OCI-LY3 (cell line): ENCODE measurements around the gene SFRP5.

ENCODE experiments used
- H2AFZ ChIP-seq: fragments of 200-600, 300-600 bp; shearing (Covaris generic); 2 replicates; pipeline ENCODE4 v1.6.0; 2014; ENCODE audit warnings: antibody characterized with exemption, low read depth, low read length
- H3K27ac ChIP-seq: fragments of 200-600, 300-600 bp; sonication (generic); 2 replicates; pipeline ENCODE4 v1.5.1; 2014; ENCODE audit warnings: mild to moderate bottlenecking, low read length, moderate library complexity, mixed read lengths
- H3K27me3 ChIP-seq: fragments of 200-600, 300-600 bp; sonication (generic); 2 replicates; pipeline ENCODE4 v1.6.1; 2014; ENCODE audit warnings: low read depth, low read length, mixed read lengths
- H3K36me3 ChIP-seq: fragments of 200-600, 300-600 bp; sonication (generic); replicated peaks from 2 replicates; pipeline ENCODE3; 2014; ENCODE audit warnings: low read depth, low read length, mixed read lengths
- H3K4me1 ChIP-seq: fragments of 300-600, 200-600 bp; sonication (generic); 2 replicates; pipeline ENCODE4 v1.6.1; 2014; ENCODE audit warnings: low read length, mixed read lengths
- H3K4me2 ChIP-seq: fragments of 200-600, 300-600 bp; sonication (generic); 2 replicates; pipeline ENCODE4 v1.6.1; 2014; ENCODE audit warnings: low read length, mixed read lengths
- H3K4me3 ChIP-seq: fragments of 300-600, 200-600 bp; sonication (generic); 2 replicates; pipeline ENCODE4 v1.5.1; 2014; ENCODE audit warnings: antibody characterized with exemption, mild to moderate bottlenecking, low read length, moderate library complexity
- H3K79me2 ChIP-seq: fragments of 300-600, 200-600 bp; shearing (Covaris generic); 2 replicates; pipeline ENCODE4 v1.6.1; 2014; ENCODE audit warnings: mild to moderate bottlenecking, low read length, mixed read lengths
- H3K9ac ChIP-seq: fragments of 300-600, 200-600 bp; shearing (Covaris generic); 2 replicates; pipeline ENCODE4 v1.6.0; 2014; ENCODE audit warnings: mild to moderate bottlenecking, low read length, moderate library complexity
- H3K9me3 ChIP-seq: fragments of 200-600, 300-600 bp; shearing (Covaris generic); 2 replicates; pipeline ENCODE4 v1.6.1; 2014; ENCODE audit warnings: low read length, mixed read lengths; ENCODE audit not compliant: insufficient read depth
- H4K20me1 ChIP-seq: fragments of 200-600, 300-600 bp; sonication (generic); 2 replicates; pipeline ENCODE4 v1.6.1; 2016; ENCODE audit warnings: low read length, mixed read lengths; ENCODE audit not compliant: insufficient read depth
- EZH2phosphoT487 ChIP-seq: fragments of 200-600 bp; shearing (Covaris generic); IDR thresholded peaks from 2 replicates; pipeline ENCODE4 v1.6.1; 2018; ENCODE audit warnings: antibody characterized with exemption, mixed run types, low read depth
- TF ChIP-seq, protein P1 (sequence below): fragments of 200-600, 300-600 bp; sonication (generic); IDR thresholded peaks from 2 replicates; pipeline ENCODE4 v1.5.1; 2014; ENCODE audit warnings: antibody characterized with exemption, low read length, low read depth

Gene SFRP5

DNA sequence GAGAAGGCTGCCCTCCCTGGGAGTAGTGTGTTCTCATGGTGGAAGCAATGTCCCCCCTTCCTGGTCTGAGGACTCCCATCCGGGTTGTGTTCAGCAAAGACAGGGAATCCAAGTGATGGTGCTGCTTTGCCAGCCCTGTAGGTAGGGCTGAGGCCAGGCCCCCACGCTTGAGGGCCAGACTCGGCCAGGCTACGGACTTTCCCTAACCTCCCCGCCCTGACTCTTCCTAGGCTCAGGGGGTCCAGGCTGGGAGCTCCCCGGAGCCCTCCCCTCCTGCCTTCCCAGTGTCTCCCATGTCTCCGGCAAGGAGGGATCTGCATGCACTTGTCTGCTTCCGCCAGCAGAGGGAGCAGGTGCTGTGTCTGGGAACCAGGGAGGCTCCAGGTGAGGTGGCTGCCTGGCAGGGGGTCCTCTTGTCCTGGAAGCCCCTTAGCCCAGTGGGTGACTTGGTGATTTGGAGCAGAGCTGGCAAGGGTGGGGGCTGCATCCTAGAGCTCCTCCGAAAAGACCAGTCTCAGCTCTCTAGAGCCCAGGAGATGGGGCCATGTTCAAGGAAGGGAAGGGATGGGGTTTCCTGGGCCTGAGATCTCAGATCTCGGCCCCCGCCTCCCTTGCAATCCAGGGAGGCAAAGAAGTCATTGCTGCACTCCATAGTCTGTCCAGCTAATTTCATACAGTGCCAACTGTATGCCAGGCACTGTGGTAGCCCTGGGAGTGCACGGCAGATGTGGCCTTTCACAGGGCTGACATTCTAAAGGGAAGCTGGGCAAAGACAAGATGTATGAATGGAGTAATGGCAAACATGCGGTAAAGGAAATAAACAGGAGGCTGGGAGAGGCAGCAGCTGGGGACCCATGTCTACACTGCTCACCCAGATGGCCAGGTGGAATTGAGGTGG lies 20.3 kb upstream of the SFRP5 start:
- Histone ChIP-seq H3K9me3 (no peaks in the 10 kb centered on the region), H4K20me1 (no peaks in the 10 kb centered on the region), H3K4me3 (no peak overlapping the region), H3K4me2 (no peak overlapping the region), H3K27ac (no peak overlapping the region), H3K27me3 (no peaks in the 10 kb centered on the region), H3K9ac (no peak overlapping the region), H3K4me1 (no peaks in the 10 kb centered on the region), H3K79me2 (no peaks in the 10 kb centered on the region), H2AFZ (no peak overlapping the region), H3K36me3 (no peaks in the 10 kb centered on the region)
- TF ChIP-seq, protein P1, sequence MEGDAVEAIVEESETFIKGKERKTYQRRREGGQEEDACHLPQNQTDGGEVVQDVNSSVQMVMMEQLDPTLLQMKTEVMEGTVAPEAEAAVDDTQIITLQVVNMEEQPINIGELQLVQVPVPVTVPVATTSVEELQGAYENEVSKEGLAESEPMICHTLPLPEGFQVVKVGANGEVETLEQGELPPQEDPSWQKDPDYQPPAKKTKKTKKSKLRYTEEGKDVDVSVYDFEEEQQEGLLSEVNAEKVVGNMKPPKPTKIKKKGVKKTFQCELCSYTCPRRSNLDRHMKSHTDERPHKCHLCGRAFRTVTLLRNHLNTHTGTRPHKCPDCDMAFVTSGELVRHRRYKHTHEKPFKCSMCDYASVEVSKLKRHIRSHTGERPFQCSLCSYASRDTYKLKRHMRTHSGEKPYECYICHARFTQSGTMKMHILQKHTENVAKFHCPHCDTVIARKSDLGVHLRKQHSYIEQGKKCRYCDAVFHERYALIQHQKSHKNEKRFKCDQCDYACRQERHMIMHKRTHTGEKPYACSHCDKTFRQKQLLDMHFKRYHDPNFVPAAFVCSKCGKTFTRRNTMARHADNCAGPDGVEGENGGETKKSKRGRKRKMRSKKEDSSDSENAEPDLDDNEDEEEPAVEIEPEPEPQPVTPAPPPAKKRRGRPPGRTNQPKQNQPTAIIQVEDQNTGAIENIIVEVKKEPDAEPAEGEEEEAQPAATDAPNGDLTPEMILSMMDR: peak; percentile 72
- TF ChIP-seq EZH2phosphoT487: no peak

- H3K4me2 ChIP-seq: no peak overlapping the region
- no peak overlapping the region for H3K27ac ChIP-seq
- H3K4me1 ChIP-seq: no peaks in the 10 kb centered on the region
Measured at GRCh38 chr10:97789770-97790397, 18.1 kb upstream of the SFRP5 start.

GRCh38 chr10:97788552-97789442 lies 17.0 kb upstream of the SFRP5 start:
- Histone ChIP-seq H3K27me3 (no peaks in the 10 kb centered on the region), H3K4me3 (no peak overlapping the region), H3K9me3 (no peaks in the 10 kb centered on the region), H4K20me1 (no peaks in the 10 kb centered on the region), H3K4me2 (no peak overlapping the region), H3K79me2 (no peaks in the 10 kb centered on the region), H3K27ac (no peak overlapping the region), H3K36me3 (no peaks in the 10 kb centered on the region), H3K4me1 (no peaks in the 10 kb centered on the region), H3K9ac (no peak overlapping the region), H2AFZ (no peak overlapping the region)
- TF ChIP-seq, protein P1: no peak
- no peak for TF ChIP-seq EZH2phosphoT487

More at GRCh38 chr10:97789770-97790397, 18.1 kb upstream of the SFRP5 start:
- H3K9ac ChIP-seq: no peak overlapping the region
- H3K9me3 ChIP-seq: no peaks in the 10 kb centered on the region
- no peak overlapping the region for H2AFZ ChIP-seq
- H3K4me3 ChIP-seq: no peak overlapping the region
- no peaks in the 10 kb centered on the region for H3K36me3 ChIP-seq
- TF ChIP-seq, protein P1: no peak
- TF ChIP-seq EZH2phosphoT487: no peak
- no peaks in the 10 kb centered on the region for H3K27me3 ChIP-seq
- H4K20me1 ChIP-seq: no peaks in the 10 kb centered on the region
- H3K79me2 ChIP-seq: no peaks in the 10 kb centered on the region

DNA sequence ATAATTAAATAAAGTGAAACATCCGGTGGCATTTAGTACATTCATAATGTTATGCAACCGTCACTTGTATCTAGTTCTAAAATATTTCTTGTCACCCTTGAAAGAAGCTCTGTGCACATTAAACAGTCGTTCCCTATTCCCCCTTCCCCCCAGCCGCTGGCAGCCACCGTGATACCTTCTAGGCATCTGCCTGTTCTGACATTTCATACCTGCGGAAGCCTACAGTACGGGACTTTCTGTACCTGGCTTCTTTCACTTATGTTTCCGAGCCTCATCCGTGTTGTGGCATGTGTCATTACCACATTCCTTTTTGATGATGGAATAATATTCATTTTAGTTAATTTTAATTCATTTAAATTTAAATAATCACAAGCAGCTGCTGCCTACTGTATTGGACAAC lies 13.9 kb upstream of the SFRP5 start:
- no peak overlapping the region for H3K4me2 ChIP-seq
- H3K9ac ChIP-seq: no peak overlapping the region
- H4K20me1 ChIP-seq: no peaks in the 10 kb centered on the region
- no peak overlapping the region for H3K27ac ChIP-seq
- TF ChIP-seq EZH2phosphoT487: no peak
- TF ChIP-seq, protein P1: no peak
- no peaks in the 10 kb centered on the region for H3K4me1 ChIP-seq
- H3K9me3 ChIP-seq: no peaks in the 10 kb centered on the region
- no peaks in the 10 kb centered on the region for H3K79me2 ChIP-seq
- H2AFZ ChIP-seq: no peak overlapping the region
- H3K4me3 ChIP-seq: no peak overlapping the region
- no peaks in the 10 kb centered on the region for H3K27me3 ChIP-seq
- H3K36me3 ChIP-seq: no peaks in the 10 kb centered on the region
